ENCODE data around the gene WNT2B. TPM values are rescaled to one million over a fixed set of nuclear protein-coding genes. Genes with fewer than 3 reads are reported as not detected.
"Not testable (repeated sequence)": the region's sequence is repeated elsewhere in the genome, so short reads cannot be mapped to it uniquely, and the experiment has no call there.

The WNT2B gene
- polyA plus RNA-seq, 1 donor: 7.5 TPM

GRCh38 chr1:112477550-112477949 lies 31.2 kb upstream of the WNT2B start:
- no peaks in the 10 kb centered on the region for H3K36me3 ChIP-seq (ENCODE audit: control insufficient read depth, insufficient read depth, low read length)
- H3K4me1 ChIP-seq (ENCODE audit: control insufficient read depth, insufficient read depth, low read length): no peaks in the 10 kb centered on the region
- H3K27ac ChIP-seq (ENCODE audit: low read length): no peak overlapping the region
- no peaks in the 10 kb centered on the region for H3K27me3 ChIP-seq (ENCODE audit: control insufficient read depth, insufficient read depth, low read length)
- H3K9me3 ChIP-seq (ENCODE audit: control insufficient read depth, low read depth, low read length): peaks cover 26% of the 10 kb centered on the region
- no peak overlapping the region for H3K4me3 ChIP-seq (ENCODE audit: low read length)
- no peak for DNase-seq

DNA sequence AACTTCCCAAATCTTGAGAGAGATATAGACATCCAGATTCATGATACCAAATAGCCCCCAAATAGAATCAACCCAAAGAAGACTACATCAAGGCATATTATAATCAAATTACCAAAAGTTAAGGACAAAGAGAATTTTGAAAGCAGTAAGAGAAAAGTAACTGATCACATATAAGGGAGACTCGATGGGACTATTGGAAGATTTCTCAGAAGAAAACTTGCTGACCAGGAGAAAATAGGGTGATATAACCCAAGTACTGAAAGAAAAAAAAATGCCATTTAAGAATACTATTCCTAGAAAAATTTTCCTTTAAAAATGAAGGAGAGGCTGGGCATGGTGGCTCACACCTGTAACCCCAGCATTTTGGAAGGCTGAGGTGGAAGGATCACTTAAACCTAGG lies 30.5 kb upstream of the WNT2B start:
- WGBS (ENCODE audit: insufficient coverage, low lambda C conversion rate): 100% methylated on average over 1 of the region's 1 CpG

DNA sequence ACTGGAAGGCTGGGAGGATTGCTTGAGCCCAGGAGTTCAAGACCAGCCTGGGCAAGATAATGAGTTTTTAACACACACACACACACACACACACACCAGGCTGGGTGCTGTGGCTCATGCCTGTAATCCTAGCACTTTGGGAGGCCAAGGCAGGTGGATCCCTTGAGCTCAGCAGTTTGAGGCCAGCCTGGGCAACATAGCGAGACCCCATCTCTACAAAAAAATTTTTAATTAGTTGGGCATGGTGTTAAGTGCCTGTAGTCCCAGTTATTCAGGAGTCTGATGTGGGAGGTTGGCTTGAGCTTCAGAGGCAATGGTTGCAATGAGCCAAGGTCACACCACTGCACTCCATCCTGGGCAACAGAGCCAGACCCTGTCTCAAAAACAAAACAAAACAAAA lies 22.7 kb upstream of the WNT2B start:
- not testable (repeated sequence) for H3K27me3 ChIP-seq (ENCODE audit: control insufficient read depth, insufficient read depth, low read length); H3K4me3 ChIP-seq (ENCODE audit: low read length); DNase-seq; H3K36me3 ChIP-seq (ENCODE audit: control insufficient read depth, insufficient read depth, low read length); H3K27ac ChIP-seq (ENCODE audit: low read length); H3K4me1 ChIP-seq (ENCODE audit: control insufficient read depth, insufficient read depth, low read length); H3K9me3 ChIP-seq (ENCODE audit: control insufficient read depth, low read depth, low read length)
- no CpG with 5 or more reads among the region's 1 CpG for WGBS (ENCODE audit: insufficient coverage, low lambda C conversion rate)

More for the DNA sequence above, 30.5 kb upstream of the WNT2B start:
- DNase-seq: no peak
- no peaks in the 10 kb centered on the region for H3K4me1 ChIP-seq (ENCODE audit: control insufficient read depth, insufficient read depth, low read length)
- no peaks in the 10 kb centered on the region for H3K36me3 ChIP-seq (ENCODE audit: control insufficient read depth, insufficient read depth, low read length)
- H3K27ac ChIP-seq (ENCODE audit: low read length): no peak overlapping the region
- no peak overlapping the region for H3K4me3 ChIP-seq (ENCODE audit: low read length)
- H3K27me3 ChIP-seq (ENCODE audit: control insufficient read depth, insufficient read depth, low read length): no peaks in the 10 kb centered on the region
- peaks cover 26% of the 10 kb centered on the region for H3K9me3 ChIP-seq (ENCODE audit: control insufficient read depth, low read depth, low read length)

DNA sequence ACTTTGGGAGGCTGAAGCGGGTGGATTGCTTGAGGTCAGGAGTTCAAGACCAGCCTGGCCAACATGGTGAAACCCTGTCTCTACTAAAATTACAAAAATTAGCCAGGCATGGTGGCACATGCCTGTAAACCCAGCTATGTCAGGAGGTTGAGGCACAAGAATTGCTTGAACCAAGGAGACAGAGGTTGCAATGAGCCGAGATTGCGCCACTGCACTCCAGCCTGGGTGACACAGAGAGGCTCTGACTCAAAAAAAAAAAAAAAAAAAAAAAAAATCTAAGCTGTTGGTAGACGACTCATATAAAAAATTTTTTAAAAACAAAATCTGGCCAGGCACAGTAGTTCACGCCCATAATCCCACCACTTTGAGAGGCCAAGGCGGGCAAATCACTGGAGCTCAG lies 21.1 kb upstream of the WNT2B start:
- not testable (repeated sequence) for DNase-seq; H3K27me3 ChIP-seq (ENCODE audit: control insufficient read depth, insufficient read depth, low read length); H3K9me3 ChIP-seq (ENCODE audit: control insufficient read depth, low read depth, low read length); H3K27ac ChIP-seq (ENCODE audit: low read length); H3K4me3 ChIP-seq (ENCODE audit: low read length); H3K4me1 ChIP-seq (ENCODE audit: control insufficient read depth, insufficient read depth, low read length); H3K36me3 ChIP-seq (ENCODE audit: control insufficient read depth, insufficient read depth, low read length)
- no CpG with 5 or more reads among the region's 6 CpGs for WGBS (ENCODE audit: insufficient coverage, low lambda C conversion rate)

- H3K4me1 ChIP-seq (ENCODE audit: control insufficient read depth, insufficient read depth, low read length): no peaks in the 10 kb centered on the region
- WGBS (ENCODE audit: insufficient coverage, low lambda C conversion rate): no CpG with 5 or more reads among the region's 5 CpGs
- H3K4me3 ChIP-seq (ENCODE audit: low read length): no peak overlapping the region
- DNase-seq: no peak
- no peaks in the 10 kb centered on the region for H3K36me3 ChIP-seq (ENCODE audit: control insufficient read depth, insufficient read depth, low read length)
- no peaks in the 10 kb centered on the region for H3K9me3 ChIP-seq (ENCODE audit: control insufficient read depth, low read depth, low read length)
- H3K27ac ChIP-seq (ENCODE audit: low read length): no peak overlapping the region
- no peaks in the 10 kb centered on the region for H3K27me3 ChIP-seq (ENCODE audit: control insufficient read depth, insufficient read depth, low read length)
Measured at GRCh38 chr1:112488141-112488540, 20.6 kb upstream of the WNT2B start.

DNA sequence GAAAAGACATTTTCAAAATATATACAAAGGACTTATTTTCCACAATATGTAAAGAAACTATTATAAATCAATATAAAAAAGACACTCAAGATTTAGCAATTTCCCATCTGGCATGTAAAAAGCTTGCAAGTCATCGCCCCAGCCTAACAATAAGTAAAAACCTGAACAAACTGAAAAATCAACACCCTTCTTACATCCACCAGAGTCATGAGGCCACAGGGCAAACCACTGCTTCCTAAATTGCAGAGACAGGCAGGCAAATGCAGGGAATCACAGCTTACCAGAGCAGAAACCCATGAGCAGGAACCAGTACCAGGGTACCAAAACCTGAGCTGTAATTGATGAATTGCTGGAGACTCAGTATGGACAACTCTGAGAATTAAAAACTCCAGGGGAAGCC lies 16.7 kb upstream of the WNT2B start:
- Histone ChIP-seq H3K27me3 (ENCODE audit: control insufficient read depth, insufficient read depth, low read length) (no peaks in the 10 kb centered on the region), H3K4me1 (ENCODE audit: control insufficient read depth, insufficient read depth, low read length) (no peaks in the 10 kb centered on the region), H3K4me3 (ENCODE audit: low read length) (no peak overlapping the region), H3K27ac (ENCODE audit: low read length) (no peak overlapping the region), H3K9me3 (ENCODE audit: control insufficient read depth, low read depth, low read length) (no peaks in the 10 kb centered on the region), H3K36me3 (ENCODE audit: control insufficient read depth, insufficient read depth, low read length) (no peaks in the 10 kb centered on the region)
- no peak for DNase-seq
- WGBS (ENCODE audit: insufficient coverage, low lambda C conversion rate): no CpG with 5 or more reads among the region's 1 CpG

GRCh38 chr1:112493351-112493750 lies 15.4 kb upstream of the WNT2B start:
- H3K4me3 ChIP-seq (ENCODE audit: low read length): no peak overlapping the region
- H3K36me3 ChIP-seq (ENCODE audit: control insufficient read depth, insufficient read depth, low read length): no peaks in the 10 kb centered on the region
- no peaks in the 10 kb centered on the region for H3K4me1 ChIP-seq (ENCODE audit: control insufficient read depth, insufficient read depth, low read length)
- H3K27me3 ChIP-seq (ENCODE audit: control insufficient read depth, insufficient read depth, low read length): no peaks in the 10 kb centered on the region
- 97% methylated on average over 5 of the region's 6 CpGs for WGBS (ENCODE audit: insufficient coverage, low lambda C conversion rate)
- no peaks in the 10 kb centered on the region for H3K9me3 ChIP-seq (ENCODE audit: control insufficient read depth, low read depth, low read length)
- H3K27ac ChIP-seq (ENCODE audit: low read length): no peak overlapping the region
- no peak for DNase-seq

GRCh38 chr1:112496290-112496689 lies 12.5 kb upstream of the WNT2B start:
- no peak for DNase-seq
- Histone ChIP-seq H3K27ac (ENCODE audit: low read length) (no peak overlapping the region), H3K27me3 (ENCODE audit: control insufficient read depth, insufficient read depth, low read length) (peaks cover 9% of the 10 kb centered on the region), H3K9me3 (ENCODE audit: control insufficient read depth, low read depth, low read length) (no peaks in the 10 kb centered on the region), H3K4me3 (ENCODE audit: low read length) (no peak overlapping the region), H3K36me3 (ENCODE audit: control insufficient read depth, insufficient read depth, low read length) (no peaks in the 10 kb centered on the region), H3K4me1 (ENCODE audit: control insufficient read depth, insufficient read depth, low read length) (no peaks in the 10 kb centered on the region)
- WGBS (ENCODE audit: insufficient coverage, low lambda C conversion rate): 100% methylated on average over 2 of the region's 5 CpGs

DNA sequence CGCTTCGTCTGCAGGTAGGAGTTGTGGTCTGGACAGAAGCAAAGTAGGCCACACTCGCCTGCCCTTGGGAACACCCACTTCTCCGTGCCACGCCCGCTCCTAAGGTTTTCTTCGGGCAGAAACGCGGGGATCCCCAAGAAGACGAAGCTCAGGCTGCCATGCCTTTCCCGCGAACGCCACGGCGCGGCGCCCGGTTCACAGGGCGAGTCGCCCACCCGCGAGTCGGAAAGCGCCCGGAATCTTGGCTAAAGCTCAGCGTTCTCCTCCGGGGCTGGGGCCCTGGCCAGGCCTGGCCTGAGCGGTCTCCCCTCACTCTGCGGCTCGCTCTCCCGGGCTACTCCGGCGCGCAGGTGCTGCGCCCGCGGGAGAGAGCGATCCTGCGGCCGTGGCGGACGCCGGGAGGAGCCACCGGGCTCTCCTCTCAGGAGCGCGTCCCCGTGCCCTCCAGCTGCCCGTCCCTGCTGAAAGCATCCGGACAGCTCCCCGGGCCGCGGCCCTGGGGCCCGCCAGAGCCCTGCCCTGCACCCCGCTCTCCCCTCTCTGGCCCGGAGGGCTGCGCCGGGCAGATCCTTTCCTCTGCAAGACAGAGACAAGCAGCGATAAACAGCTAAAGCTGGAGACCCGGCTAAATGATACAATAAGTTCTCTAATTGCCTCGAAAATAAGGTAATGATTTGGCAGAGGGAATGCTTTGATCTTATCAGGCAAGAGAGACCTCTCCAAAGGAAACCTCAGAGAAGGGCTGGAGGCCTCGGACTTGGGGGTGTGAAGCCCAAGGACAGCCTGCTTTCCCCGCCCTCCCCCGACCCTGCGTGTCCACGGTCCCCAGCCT lies 6.7 kb upstream of the WNT2B start:
- peaks cover 7% of the 10 kb centered on the region for H3K4me1 ChIP-seq (ENCODE audit: control insufficient read depth, insufficient read depth, low read length)
- no peaks in the 10 kb centered on the region for H3K36me3 ChIP-seq (ENCODE audit: control insufficient read depth, insufficient read depth, low read length)
- no peak overlapping the region for H3K27ac ChIP-seq (ENCODE audit: low read length)
- WGBS (ENCODE audit: insufficient coverage, low lambda C conversion rate): no CpG with 5 or more reads among the region's 65 CpGs
- H3K4me3 ChIP-seq (ENCODE audit: low read length): peak overlapping the region; percentile 39
- no peaks in the 10 kb centered on the region for H3K9me3 ChIP-seq (ENCODE audit: control insufficient read depth, low read depth, low read length)
- peaks cover 43% of the 10 kb centered on the region for H3K27me3 ChIP-seq (ENCODE audit: control insufficient read depth, insufficient read depth, low read length)
- peak; percentile 63 to 77 for DNase-seq

DNA sequence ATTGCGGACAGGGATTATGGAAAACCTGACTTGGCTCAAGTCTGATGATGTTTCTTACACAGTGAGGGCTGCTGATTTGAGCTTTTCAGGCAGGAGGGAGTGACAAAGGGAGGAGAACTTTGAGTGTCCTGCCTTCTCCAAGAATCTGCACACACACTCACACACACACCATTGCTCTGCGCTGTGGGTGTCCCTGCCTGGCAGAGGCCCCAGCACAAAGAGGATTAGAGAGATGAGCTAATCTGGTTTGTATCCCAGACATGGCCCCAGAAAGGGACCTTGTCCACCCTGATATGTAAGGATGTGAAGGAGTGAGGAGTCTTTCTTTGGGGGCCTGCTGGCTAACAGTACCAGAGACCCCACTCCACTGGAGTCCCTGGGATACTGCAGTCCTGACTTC lies 5.9 kb upstream of the WNT2B start:
- H3K4me3 ChIP-seq (ENCODE audit: low read length): no peak overlapping the region
- peaks cover 10% of the 10 kb centered on the region for H3K4me1 ChIP-seq (ENCODE audit: control insufficient read depth, insufficient read depth, low read length)
- no peak for DNase-seq
- WGBS (ENCODE audit: insufficient coverage, low lambda C conversion rate): no CpG with 5 or more reads among the region's 2 CpGs
- no peaks in the 10 kb centered on the region for H3K36me3 ChIP-seq (ENCODE audit: control insufficient read depth, insufficient read depth, low read length)
- peaks cover 49% of the 10 kb centered on the region for H3K27me3 ChIP-seq (ENCODE audit: control insufficient read depth, insufficient read depth, low read length)
- H3K27ac ChIP-seq (ENCODE audit: low read length): no peak overlapping the region
- no peaks in the 10 kb centered on the region for H3K9me3 ChIP-seq (ENCODE audit: control insufficient read depth, low read depth, low read length)

DNA sequence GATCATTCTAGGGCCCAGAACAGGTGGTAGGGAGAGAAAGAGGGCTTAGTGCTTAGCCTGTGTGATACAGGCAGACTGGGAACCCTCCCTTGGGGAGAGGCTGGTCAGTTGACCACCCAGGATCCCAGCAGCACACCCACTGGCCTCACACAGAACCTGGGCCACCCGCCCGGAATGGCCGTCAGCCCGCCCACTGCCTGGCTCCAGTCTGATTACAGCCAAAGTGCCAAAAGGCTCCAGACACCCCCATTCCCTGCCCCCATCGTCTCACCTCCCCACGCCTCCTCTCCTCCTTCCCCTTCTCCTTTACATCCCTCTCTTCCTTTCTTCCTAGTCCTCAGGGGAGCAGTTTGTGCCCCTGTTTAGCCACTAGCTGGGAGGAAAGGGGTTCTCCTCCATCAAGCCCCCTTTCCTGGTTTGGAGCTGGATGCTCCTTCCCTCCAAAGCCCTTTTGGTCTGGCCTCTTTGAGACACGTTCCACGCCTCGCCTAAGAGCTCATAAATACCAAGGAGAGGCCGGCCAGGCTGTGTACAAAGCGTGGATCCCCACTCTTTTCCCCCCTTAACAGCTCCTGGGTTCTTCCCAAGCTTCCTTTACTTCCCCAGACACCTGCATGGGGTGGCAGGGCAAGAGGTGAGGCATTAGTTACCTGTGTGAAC lies 4.6 kb upstream of the WNT2B start:
- DNase-seq: no peak
- Histone ChIP-seq H3K27ac (ENCODE audit: low read length) (no peak overlapping the region), H3K36me3 (ENCODE audit: control insufficient read depth, insufficient read depth, low read length) (no peaks in the 10 kb centered on the region), H3K4me1 (ENCODE audit: control insufficient read depth, insufficient read depth, low read length) (peaks cover 17% of the 10 kb centered on the region), H3K9me3 (ENCODE audit: control insufficient read depth, low read depth, low read length) (peaks cover 5% of the 10 kb centered on the region), H3K27me3 (ENCODE audit: control insufficient read depth, insufficient read depth, low read length) (peaks cover 61% of the 10 kb centered on the region), H3K4me3 (ENCODE audit: low read length) (no peak overlapping the region)
- 60% methylated on average over 2 of the region's 11 CpGs for WGBS (ENCODE audit: insufficient coverage, low lambda C conversion rate)

Measured in large intestine (tissue), 3 donors.